GM18520 (cell line): ENCODE measurements around the gene PRXL2B.
"Not testable (repeated sequence)": the region's sequence is repeated elsewhere in the genome, so short reads cannot be mapped to it uniquely, and the experiment has no call there.

Experiments
- ATAC-seq: cut with Tn5 transposase; IDR thresholded peaks from one replicate; pipeline ENCODE4 v1.9.1; 2021; ENCODE audit not compliant: unreplicated experiment

The PRXL2B gene

GRCh38 chr1:2611031-2611501 is 24.5 kb downstream of the PRXL2B start:
- ATAC-seq, result no peak

- no peak for ATAC-seq
Measured at GRCh38 chr1:2611621-2612437, 25.3 kb downstream of the PRXL2B start.

GRCh38 chr1:2612591-2613365 is 26.2 kb downstream of the PRXL2B start:
- ATAC-seq, result no peak

GRCh38 chr1:2614145-2614544 is 27.6 kb downstream of the PRXL2B start:
- ATAC-seq, result no peak

- ATAC-seq, result no peak
Measured at GRCh38 chr1:2617971-2618470, 31.4 kb downstream of the PRXL2B start.

- no peak for ATAC-seq
Measured at GRCh38 chr1:2623571-2624337, 37.2 kb downstream of the PRXL2B start.

GRCh38 chr1:2624735-2625300 is 38.2 kb downstream of the PRXL2B start:
- ATAC-seq, result no peak

- no peak for ATAC-seq
Measured at GRCh38 chr1:2625311-2625710, 38.7 kb downstream of the PRXL2B start.

- ATAC-seq, result not testable (repeated sequence)
Measured at GRCh38 chr1:2625748-2626147, 39.2 kb downstream of the PRXL2B start.

- no peak for ATAC-seq
Measured at GRCh38 chr1:2627746-2628145, 41.2 kb downstream of the PRXL2B start.

- no peak for ATAC-seq
Measured at GRCh38 chr1:2628191-2628932, 41.8 kb downstream of the PRXL2B start.

- no peak for ATAC-seq
Measured at GRCh38 chr1:2628933-2629626, 42.5 kb downstream of the PRXL2B start.

- ATAC-seq, result no peak
Measured at GRCh38 chr1:2629627-2630497, 43.3 kb downstream of the PRXL2B start.

GRCh38 chr1:2630498-2631135 is 44.0 kb downstream of the PRXL2B start:
- ATAC-seq, result no peak

- ATAC-seq, result no peak
Measured at GRCh38 chr1:2631136-2632050, 44.8 kb downstream of the PRXL2B start.

GRCh38 chr1:2632051-2632430 is 45.5 kb downstream of the PRXL2B start:
- no peak for ATAC-seq
